NCI-H1092 (cell line): ENCODE measurements around the gene TMEM127.

ENCODE experiments used
- DNase-seq: peaks from one replicate; lab custom pipeline; 2025; lab: John Stamatoyannopoulos, UW

The TMEM127 gene

GRCh38 chr2:96204836-96205624 lies 60.8 kb downstream of the TMEM127 start:
- no peak for DNase-seq

- DNase-seq, result no peak
These were observed 62.4 kb downstream of the TMEM127 start for GRCh38 chr2:96203130-96204028.

GRCh38 chr2:96202152-96202854 lies 63.5 kb downstream of the TMEM127 start:
- DNase-seq, result no peak

GRCh38 chr2:96201338-96201737 lies 64.5 kb downstream of the TMEM127 start:
- no peak for DNase-seq

- no peak for DNase-seq
These were observed 66.9 kb downstream of the TMEM127 start for GRCh38 chr2:96198921-96199320.
